ENCODE measurements around the gene FAM170B.

Gene FAM170B

GRCh38 chr10:49173201-49173772, 39.5 kb upstream of the FAM170B start:
- Mint-ChIP-seq H3K4me1 (peaks cover 19% of the 10 kb centered on the region), H3K9me3 (no peaks in the 10 kb centered on the region), H3K36me3 (no peaks in the 10 kb centered on the region), H3K27ac (no peak overlapping the region), H3K4me3 (no peak overlapping the region), H3K27me3 (peaks cover 20% of the 10 kb centered on the region)
- CTCF ChIA-PET: interaction anchor here (1.0 to 1.5 kb wide), 3 partner anchors 9 to 517 kb away, joined by 3 to 6 read pairs (median 4); no protein-coding TSS in a partner anchor
- no peak for DNase-seq

- Mint-ChIP-seq H3K27ac (no peak overlapping the region), H3K9me3 (no peaks in the 10 kb centered on the region), H3K4me3 (no peak overlapping the region), H3K4me1 (peaks cover 14% of the 10 kb centered on the region), H3K36me3 (no peaks in the 10 kb centered on the region), H3K27me3 (peaks cover 20% of the 10 kb centered on the region)
- DNase-seq: no peak
- CTCF ChIA-PET: interaction anchor here (1.5 kb wide), 1 partner anchor 517 kb away, joined by 3 read pairs; no protein-coding TSS in a partner anchor
Observed at GRCh38 chr10:49172777-49173132, 38.9 kb upstream of the FAM170B start.

DNA sequence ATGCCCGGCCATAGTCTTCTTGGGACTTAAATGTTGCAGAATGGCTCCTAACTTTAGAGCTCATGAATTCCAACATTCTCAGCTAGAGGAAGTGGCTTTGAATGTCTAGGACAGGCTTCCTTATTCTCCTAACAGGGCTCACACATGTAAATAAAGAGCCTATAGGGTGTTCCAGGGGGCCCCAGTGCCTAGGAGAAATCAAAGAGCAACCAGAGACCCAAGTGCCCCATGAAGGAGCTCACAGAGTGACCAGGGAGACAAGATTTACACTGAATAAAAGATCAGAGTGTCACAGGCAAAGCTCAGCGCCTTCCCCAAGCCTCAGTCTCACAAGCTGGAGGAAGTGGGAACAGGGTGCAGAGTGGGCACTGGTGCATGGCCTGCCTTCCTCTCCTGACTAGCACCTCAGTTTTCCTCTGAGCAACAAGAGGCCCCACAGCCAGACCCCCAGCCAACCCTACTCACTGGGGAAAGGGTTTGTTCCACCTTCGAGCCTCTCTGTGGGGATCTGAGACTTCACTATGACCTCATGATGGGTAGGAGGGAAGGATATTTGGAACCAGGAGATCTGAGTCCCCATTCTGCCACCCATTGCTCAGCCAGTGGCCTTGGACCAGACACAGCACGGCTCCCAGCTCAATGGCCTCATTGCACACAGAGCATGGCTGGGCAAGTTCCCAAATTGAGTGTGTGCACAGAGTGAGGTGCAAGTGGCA, 38.4 kb upstream of the FAM170B start:
- H3K27me3 Mint-ChIP-seq: peaks cover 20% of the 10 kb centered on the region
- H3K4me1 Mint-ChIP-seq: peaks cover 8% of the 10 kb centered on the region
- CTCF ChIA-PET: interaction anchor here (1.6 kb wide), 1 partner anchor 16 kb away, joined by 3 read pairs; no protein-coding TSS in a partner anchor
- H3K36me3 Mint-ChIP-seq: no peaks in the 10 kb centered on the region
- H3K27ac Mint-ChIP-seq: no peak overlapping the region
- no peak overlapping the region for H3K4me3 Mint-ChIP-seq
- no peak for DNase-seq
- no peaks in the 10 kb centered on the region for H3K9me3 Mint-ChIP-seq

DNA sequence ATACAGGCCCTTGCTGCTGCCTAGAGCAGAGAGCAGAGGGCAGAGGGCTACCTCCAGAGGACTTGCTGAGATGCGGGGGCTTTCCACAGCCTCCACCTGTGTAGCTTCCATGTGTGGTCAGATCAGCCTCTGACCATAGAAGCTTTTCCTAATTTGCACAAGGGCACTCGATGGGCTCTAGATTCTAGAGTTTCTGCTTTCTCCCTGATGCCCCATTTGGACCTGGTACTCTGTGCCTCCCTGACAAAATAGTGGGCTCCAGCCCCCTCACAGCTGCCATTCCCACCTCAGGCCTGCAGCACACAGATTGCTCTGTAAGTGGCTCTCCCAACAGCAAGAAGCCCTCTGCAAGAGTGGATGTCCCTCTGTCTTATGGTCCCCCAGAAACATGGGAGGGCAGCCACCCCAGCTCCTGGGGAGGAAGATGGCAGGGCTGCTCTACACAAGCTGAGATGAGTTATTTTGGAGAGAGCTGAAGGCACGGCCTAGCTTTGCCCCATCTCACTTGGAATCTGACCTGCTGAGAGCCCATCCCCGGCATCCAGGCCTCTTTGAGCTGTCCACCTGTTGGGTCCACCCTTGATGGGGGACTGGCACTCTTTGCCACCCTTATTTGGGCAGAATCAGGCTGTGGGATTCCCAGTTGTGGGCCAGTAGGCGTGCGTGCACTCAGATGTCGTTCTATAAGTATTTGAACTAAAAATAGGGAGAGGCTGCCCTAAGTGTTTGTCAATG, 37.7 kb upstream of the FAM170B start:
- H3K36me3 Mint-ChIP-seq: no peaks in the 10 kb centered on the region
- CTCF ChIA-PET: interaction anchor here (1.6 kb wide), 1 partner anchor 15 kb away, joined by 3 read pairs; no protein-coding TSS in a partner anchor
- no peaks in the 10 kb centered on the region for H3K9me3 Mint-ChIP-seq
- H3K27me3 Mint-ChIP-seq: peaks cover 20% of the 10 kb centered on the region
- no peak overlapping the region for H3K4me3 Mint-ChIP-seq
- H3K4me1 Mint-ChIP-seq: peaks cover 7% of the 10 kb centered on the region
- no peak overlapping the region for H3K27ac Mint-ChIP-seq
- DNase-seq: no peak

DNA sequence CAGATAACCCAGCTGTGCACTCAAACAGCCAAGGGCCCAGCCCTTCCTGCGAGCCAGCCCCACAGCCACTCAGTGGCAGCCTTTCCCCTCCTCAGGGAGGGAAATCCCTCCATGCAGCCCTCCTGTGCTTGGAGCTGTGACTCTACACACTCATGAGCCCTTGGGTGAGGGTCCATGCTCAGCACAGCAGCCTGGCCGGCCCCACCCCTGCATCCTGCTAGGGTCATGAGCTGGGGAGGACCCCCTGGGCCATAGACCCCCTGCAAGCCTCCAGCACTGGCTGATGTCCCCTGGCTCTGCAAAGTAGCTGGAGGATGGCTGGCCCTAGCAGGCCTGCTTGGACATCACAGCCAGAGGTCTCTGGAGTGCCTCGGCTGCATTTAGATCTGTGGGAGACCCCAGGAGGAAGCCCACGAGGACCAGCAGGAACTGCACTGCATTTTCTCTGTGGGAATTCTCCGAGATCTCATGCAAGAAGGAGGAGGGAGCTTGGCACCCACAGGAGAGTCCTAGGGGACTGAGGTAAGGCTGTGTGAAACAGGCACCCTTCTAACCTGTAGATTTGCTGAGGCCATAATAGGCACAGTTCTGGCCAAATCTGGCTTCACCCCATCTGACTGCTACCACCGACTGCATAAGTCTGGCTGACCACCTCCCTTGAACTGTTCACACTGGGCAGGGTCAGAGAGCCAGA, 37.0 kb upstream of the FAM170B start:
- no peak for DNase-seq

GRCh38 chr10:49169776-49170175, 36.0 kb upstream of the FAM170B start:
- no peak for DNase-seq
- H3K4me3 Mint-ChIP-seq: no peak overlapping the region
- no peaks in the 10 kb centered on the region for H3K9me3 Mint-ChIP-seq
- H3K27ac Mint-ChIP-seq: no peak overlapping the region
- H3K27me3 Mint-ChIP-seq: peaks cover 14% of the 10 kb centered on the region
- H3K4me1 Mint-ChIP-seq: peaks cover 8% of the 10 kb centered on the region
- CTCF ChIA-PET: interaction anchor here (1.4 kb wide), 1 partner anchor 511 kb away, joined by 4 read pairs; no protein-coding TSS in a partner anchor
- H3K36me3 Mint-ChIP-seq: no peaks in the 10 kb centered on the region

More for the DNA sequence above, 37.0 kb upstream of the FAM170B start:
- peaks cover 20% of the 10 kb centered on the region for H3K27me3 Mint-ChIP-seq
- no peaks in the 10 kb centered on the region for H3K9me3 Mint-ChIP-seq
- H3K4me3 Mint-ChIP-seq: no peak overlapping the region
- H3K27ac Mint-ChIP-seq: no peak overlapping the region
- H3K4me1 Mint-ChIP-seq: peaks cover 7% of the 10 kb centered on the region
- no peaks in the 10 kb centered on the region for H3K36me3 Mint-ChIP-seq
- CTCF ChIA-PET: interaction anchor here (1.4 to 1.6 kb wide), 2 partner anchors 15 to 512 kb away, joined by 3 to 4 read pairs; no protein-coding TSS in a partner anchor

DNA sequence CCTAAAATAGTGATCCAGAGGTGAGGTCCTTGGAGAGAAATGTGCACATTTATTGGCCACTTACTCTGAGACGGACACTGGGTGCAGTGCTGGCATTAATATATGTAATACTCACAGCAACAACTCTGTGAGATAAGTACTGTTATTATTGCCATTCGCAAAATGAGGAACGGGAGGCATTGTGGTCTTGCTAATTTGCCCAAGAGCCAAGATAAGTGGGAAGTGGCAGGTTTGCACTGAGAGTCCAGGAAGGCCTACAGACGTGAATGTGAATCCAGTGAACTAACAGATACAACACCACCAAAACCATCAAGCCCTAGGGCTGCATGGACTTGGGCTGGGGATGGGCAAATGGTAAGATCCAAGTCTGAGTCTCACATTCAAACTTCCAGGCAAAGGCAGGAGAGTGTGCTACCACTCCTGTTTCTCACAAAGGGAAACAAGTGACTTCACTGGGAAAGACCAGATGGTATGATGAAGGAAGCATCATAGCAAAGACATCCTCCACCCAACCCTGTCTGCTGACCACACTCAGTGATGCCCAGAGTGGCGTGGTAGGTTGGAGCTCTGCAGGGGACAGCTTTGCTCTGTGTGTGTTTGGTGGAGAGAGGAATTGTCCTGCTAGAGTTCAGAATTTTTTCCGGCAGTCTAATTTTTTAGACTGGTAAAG, 35.1 kb upstream of the FAM170B start:
- no peaks in the 10 kb centered on the region for H3K9me3 Mint-ChIP-seq
- CTCF ChIA-PET: interaction anchor here (1.4 kb wide), 1 partner anchor 510 kb away, joined by 4 read pairs; no protein-coding TSS in a partner anchor
- DNase-seq: no peak
- H3K4me1 Mint-ChIP-seq: peaks cover 12% of the 10 kb centered on the region
- H3K36me3 Mint-ChIP-seq: peaks cover 4% of the 10 kb centered on the region
- H3K4me3 Mint-ChIP-seq: no peak overlapping the region
- H3K27ac Mint-ChIP-seq: no peak overlapping the region
- H3K27me3 Mint-ChIP-seq: peaks cover 8% of the 10 kb centered on the region

- peaks cover 7% of the 10 kb centered on the region for H3K27me3 Mint-ChIP-seq
- H3K9me3 Mint-ChIP-seq: no peaks in the 10 kb centered on the region
- H3K4me3 Mint-ChIP-seq: no peak overlapping the region
- CTCF ChIA-PET: no interaction called here
- H3K27ac Mint-ChIP-seq: no peak overlapping the region
- no peak for DNase-seq
- peaks cover 4% of the 10 kb centered on the region for H3K36me3 Mint-ChIP-seq
- H3K4me1 Mint-ChIP-seq: peaks cover 12% of the 10 kb centered on the region
Observed at GRCh38 chr10:49168171-49168540, 34.3 kb upstream of the FAM170B start.

- Mint-ChIP-seq H3K4me3 (no peak overlapping the region), H3K27ac (no peak overlapping the region)
- CTCF ChIA-PET: no interaction called here
Observed at GRCh38 chr10:49167425-49168170, 33.8 kb upstream of the FAM170B start.

DNA sequence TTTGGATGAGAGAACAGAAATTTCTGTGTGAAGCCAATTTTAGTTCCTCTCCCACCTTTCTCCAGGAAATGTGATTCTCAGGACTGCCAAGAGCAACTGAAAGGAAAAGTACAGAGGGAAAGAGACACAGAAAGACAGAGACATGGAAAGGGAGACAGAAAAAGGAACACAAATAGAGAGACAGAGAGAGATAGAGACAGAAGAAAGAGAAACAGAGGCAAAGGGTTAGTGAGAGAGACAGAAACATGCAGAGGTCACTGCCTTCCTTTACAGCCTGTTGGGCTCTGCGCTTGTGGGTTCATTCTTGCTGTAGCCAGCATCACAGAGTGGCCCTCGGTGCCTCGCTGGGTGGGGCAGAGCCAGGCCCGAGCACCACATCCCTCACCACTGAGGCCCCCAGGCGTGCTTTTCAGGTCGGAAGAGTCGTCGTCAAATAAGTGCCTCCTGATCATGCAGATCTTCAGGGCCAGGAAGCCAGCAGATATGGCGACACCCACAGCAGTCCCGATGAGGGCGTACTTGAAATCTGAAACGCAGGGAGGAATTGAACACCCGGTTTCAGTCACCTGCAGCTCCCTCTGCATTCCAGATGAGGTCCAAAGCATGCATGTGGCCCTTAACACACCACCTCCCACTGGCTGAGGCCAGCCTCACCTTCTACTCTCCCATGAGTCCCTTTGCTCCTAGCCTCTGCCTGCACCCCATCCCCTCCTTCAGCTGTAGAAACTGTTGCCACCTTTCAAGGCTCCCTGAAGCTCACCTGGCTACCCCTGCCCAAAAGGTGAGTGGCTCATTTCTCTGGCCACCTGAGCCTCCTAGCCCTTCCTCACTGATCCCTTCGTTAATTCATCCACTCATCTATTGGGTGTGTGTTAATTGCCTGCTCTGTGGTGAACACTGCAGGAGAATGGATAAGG, 32.9 kb upstream of the FAM170B start:
- no peak for DNase-seq
- Mint-ChIP-seq H3K9me3 (no peaks in the 10 kb centered on the region), H3K27me3 (no peaks in the 10 kb centered on the region), H3K36me3 (peaks cover 4% of the 10 kb centered on the region), H3K27ac (no peak overlapping the region), H3K4me3 (no peak overlapping the region), H3K4me1 (peaks cover 12% of the 10 kb centered on the region)
- CTCF ChIA-PET: no interaction called here

More at GRCh38 chr10:49167425-49168170, 33.8 kb upstream of the FAM170B start:
- DNase-seq: no peak
- H3K36me3 Mint-ChIP-seq: peaks cover 4% of the 10 kb centered on the region
- no peaks in the 10 kb centered on the region for H3K9me3 Mint-ChIP-seq
- peaks cover 7% of the 10 kb centered on the region for H3K27me3 Mint-ChIP-seq
- peaks cover 12% of the 10 kb centered on the region for H3K4me1 Mint-ChIP-seq

- H3K4me3 Mint-ChIP-seq: no peak overlapping the region
- H3K4me1 Mint-ChIP-seq: peaks cover 12% of the 10 kb centered on the region
- no peak for DNase-seq
- CTCF ChIA-PET: interaction anchor here (2.5 kb wide), 1 partner anchor 10 kb away, joined by 12 read pairs; no protein-coding TSS in a partner anchor
- H3K27me3 Mint-ChIP-seq: no peaks in the 10 kb centered on the region
- no peak overlapping the region for H3K27ac Mint-ChIP-seq
- no peaks in the 10 kb centered on the region for H3K9me3 Mint-ChIP-seq
- peaks cover 4% of the 10 kb centered on the region for H3K36me3 Mint-ChIP-seq
Observed at GRCh38 chr10:49165821-49166483, 32.1 kb upstream of the FAM170B start.

DNA sequence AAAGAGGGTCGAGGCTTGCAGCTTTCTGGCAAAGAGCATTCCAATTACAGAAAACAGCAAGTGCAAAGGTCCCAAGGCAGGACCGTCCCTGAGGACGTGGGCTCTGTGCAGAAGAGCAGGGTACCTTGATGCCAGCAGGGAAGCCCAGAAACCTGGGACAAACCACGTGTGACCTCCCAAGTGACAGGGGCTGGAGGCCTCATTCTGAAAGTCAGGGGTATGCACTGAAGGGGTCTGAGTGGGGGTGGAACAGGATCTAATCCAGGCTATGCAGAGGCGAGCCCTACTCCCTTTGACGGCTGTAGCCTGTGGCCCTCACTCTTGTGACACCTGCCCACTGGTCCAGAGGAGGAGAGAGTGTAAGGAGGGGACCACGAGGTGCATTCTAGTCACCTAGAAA, 31.4 kb upstream of the FAM170B start:
- H3K9me3 Mint-ChIP-seq: no peaks in the 10 kb centered on the region
- CTCF ChIA-PET: interaction anchor here (2.5 to 4.6 kb wide), 2 partner anchors 10 to 508 kb away, joined by 12 to 40 read pairs; no protein-coding TSS in a partner anchor
- peaks cover 12% of the 10 kb centered on the region for H3K4me1 Mint-ChIP-seq

More for the DNA sequence above, 31.4 kb upstream of the FAM170B start:
- Mint-ChIP-seq H3K36me3 (peaks cover 5% of the 10 kb centered on the region), H3K27me3 (no peaks in the 10 kb centered on the region), H3K4me3 (no peak overlapping the region), H3K27ac (no peak overlapping the region)
- no peak for DNase-seq

Measured in activated naive CD4-positive, alpha-beta T cell treated with anti-CD3 and anti-CD28 coated beads, Interleukin-2, amount 10 ng/mL, durations not matched to agents 7 days and 5 days (primary cell).